ENCODE measurements around the gene DIS3L2.

Gene DIS3L2

DNA sequence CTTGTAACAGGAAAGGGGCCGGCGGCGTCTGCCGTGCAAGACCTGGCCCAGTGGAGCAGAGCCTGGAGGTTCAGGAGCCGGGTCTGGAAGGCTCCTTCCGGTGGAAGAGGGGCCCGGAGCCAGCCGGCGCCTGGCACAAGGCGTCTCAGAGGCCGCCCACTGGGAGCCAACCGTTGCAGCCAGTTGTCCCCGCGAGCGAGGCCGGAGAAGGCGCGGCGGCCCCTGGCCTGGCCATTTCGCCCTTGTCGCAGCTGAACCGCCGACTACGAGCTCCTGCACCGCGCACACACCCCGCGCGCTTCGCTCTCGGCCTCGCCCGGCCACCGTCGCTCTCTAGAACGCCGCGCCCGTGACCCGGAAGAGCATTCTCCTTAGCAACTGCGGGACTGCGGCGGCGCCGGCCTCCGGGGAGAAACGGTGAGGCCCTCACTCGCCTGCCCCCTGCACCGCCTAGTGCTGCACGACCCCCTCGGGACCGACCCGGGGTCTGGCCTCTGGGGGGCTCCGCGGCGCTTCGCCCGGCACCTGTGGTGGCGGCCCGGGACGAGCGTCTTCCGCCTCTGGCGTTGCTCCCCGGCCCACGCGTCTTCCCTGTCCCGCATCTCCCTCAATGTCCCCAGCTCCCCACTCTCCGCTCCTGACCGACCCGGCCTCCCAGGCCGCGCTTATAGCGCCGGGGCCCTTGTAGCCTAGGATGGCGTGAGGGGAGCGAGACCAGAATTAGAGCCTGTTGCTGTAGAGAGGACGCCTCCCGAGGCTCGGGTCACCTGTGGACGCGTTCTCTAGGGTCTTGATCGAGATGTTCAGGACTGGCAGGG, at the start of gene DIS3L2:
Gene DIS3L2, plus strand, starts transcription at position 365 of the 818 bp plus-strand sequence. CDS start 53,215 bp downstream, outside the sequence.
- Histone ChIP-seq H3K4me3 (ENCODE audit: severe bottlenecking) (peak within 1 kb of the TSS; percentile 83), H3K4me1 (ENCODE audit: insufficient read depth, poor library complexity, severe bottlenecking) (peaks cover 8% of the 10 kb centered on the region), H3K27ac (ENCODE audit: poor library complexity, severe bottlenecking) (peak within 1 kb of the TSS; percentile 45), H3K9me3 (ENCODE audit: severe bottlenecking) (no peaks in the 10 kb centered on the region), H3K36me3 (ENCODE audit: low read depth) (no peaks in the 10 kb centered on the region), H3K27me3 (ENCODE audit: insufficient read depth, poor library complexity, severe bottlenecking) (no peaks in the 10 kb centered on the region)
- TF ChIP-seq, protein P1, sequence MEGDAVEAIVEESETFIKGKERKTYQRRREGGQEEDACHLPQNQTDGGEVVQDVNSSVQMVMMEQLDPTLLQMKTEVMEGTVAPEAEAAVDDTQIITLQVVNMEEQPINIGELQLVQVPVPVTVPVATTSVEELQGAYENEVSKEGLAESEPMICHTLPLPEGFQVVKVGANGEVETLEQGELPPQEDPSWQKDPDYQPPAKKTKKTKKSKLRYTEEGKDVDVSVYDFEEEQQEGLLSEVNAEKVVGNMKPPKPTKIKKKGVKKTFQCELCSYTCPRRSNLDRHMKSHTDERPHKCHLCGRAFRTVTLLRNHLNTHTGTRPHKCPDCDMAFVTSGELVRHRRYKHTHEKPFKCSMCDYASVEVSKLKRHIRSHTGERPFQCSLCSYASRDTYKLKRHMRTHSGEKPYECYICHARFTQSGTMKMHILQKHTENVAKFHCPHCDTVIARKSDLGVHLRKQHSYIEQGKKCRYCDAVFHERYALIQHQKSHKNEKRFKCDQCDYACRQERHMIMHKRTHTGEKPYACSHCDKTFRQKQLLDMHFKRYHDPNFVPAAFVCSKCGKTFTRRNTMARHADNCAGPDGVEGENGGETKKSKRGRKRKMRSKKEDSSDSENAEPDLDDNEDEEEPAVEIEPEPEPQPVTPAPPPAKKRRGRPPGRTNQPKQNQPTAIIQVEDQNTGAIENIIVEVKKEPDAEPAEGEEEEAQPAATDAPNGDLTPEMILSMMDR (IDR thresholded peaks at IDR 0.05; ENCODE audit: poor library complexity, severe bottlenecking) = no peak
- ATAC-seq (ENCODE audit: low read depth) (peak; percentile 93), DNase-seq (ENCODE audit: low spot score) (peak; percentile 71)

DNA sequence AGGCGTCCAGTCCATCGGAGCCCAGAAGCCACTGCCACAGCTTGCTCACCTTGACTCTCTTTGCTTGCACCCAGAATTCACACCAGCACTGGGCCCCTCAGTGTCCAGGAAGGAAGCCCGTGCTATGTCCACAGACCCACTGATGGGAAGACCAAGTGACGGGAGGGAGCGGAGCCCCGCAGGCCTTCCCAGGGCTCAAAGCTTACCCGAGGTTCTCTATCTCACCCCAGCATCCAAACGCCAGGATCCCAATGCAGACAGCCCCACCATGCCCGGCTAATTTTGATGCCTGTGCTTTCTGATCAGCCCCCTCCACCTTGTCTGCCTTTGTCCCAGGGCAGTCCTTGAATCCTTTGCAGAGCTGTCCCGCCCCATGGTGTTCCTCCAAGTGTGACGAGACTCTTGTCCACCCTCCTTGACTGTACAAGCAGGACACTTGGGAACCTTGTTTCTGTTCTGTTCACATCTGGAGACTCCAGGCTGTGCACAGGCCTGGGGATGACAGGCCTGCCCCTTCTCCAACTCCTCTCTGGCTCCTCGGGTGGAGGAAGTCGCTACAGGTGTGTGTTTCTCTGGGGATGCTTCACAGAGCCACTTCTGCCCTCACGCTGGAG, 47.3 kb upstream of the DIS3L2 start:
- TF ChIP-seq, protein P1 (IDR thresholded peaks at IDR 0.05; ENCODE audit: poor library complexity, severe bottlenecking) = no peak
- H3K4me1 ChIP-seq (ENCODE audit: insufficient read depth, poor library complexity, severe bottlenecking) = no peaks in the 10 kb centered on the region
- ATAC-seq (ENCODE audit: low read depth) = no peak
- no peaks in the 10 kb centered on the region for H3K27me3 ChIP-seq (ENCODE audit: insufficient read depth, poor library complexity, severe bottlenecking)
- H3K36me3 ChIP-seq (ENCODE audit: low read depth) = no peaks in the 10 kb centered on the region
- no peak overlapping the region for H3K4me3 ChIP-seq (ENCODE audit: severe bottlenecking)
- no peaks in the 10 kb centered on the region for H3K9me3 ChIP-seq (ENCODE audit: severe bottlenecking)
- DNase-seq (ENCODE audit: low spot score) = no peak
- H3K27ac ChIP-seq (ENCODE audit: poor library complexity, severe bottlenecking) = no peak overlapping the region

DNA sequence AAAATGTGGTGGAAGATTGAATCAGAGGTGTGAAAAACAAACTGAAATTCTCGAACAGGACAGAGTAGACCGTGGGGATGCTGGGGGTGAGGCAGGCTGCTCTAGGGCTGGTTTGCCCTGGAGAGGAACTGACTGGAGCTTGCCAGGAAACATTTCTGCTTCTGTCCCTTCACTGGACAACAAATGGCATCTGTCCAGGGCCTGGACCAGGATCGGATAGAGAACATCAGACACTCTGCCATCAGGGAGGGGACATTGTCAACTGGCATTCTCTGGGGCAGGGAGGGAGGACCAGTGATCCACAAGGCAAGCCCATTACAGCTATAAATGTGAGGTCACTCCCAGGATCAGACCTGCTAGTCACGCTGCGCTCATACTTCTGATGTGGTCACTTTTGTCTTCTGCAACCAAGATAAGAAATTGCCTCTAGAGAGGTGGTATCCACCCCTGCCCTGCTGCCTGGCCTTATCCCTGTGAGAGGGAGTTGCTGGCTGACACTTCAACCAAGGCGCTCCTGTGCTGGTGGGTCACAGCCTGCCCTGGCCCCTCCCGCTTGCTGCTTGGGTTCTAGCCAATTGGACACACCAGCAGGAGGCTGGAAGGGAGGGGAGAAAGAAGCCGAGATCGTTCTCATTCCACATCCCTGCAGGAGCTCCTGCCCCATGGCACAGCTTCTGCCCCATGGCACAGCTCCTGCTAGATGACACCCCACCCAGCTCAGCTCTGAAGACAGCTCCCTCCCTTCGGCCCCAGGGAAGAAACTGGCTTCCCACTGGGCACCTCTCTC, 44.0 kb upstream of the DIS3L2 start:
- peaks cover 7% of the 10 kb centered on the region for H3K27me3 ChIP-seq (ENCODE audit: insufficient read depth, poor library complexity, severe bottlenecking)
- DNase-seq (ENCODE audit: low spot score) = no peak
- no peaks in the 10 kb centered on the region for H3K36me3 ChIP-seq (ENCODE audit: low read depth)
- no peak for ATAC-seq (ENCODE audit: low read depth)
- no peaks in the 10 kb centered on the region for H3K9me3 ChIP-seq (ENCODE audit: severe bottlenecking)
- H3K27ac ChIP-seq (ENCODE audit: poor library complexity, severe bottlenecking) = no peak overlapping the region
- H3K4me1 ChIP-seq (ENCODE audit: insufficient read depth, poor library complexity, severe bottlenecking) = no peaks in the 10 kb centered on the region
- TF ChIP-seq, protein P1 (IDR thresholded peaks at IDR 0.05; ENCODE audit: poor library complexity, severe bottlenecking) = no peak
- H3K4me3 ChIP-seq (ENCODE audit: severe bottlenecking) = no peak overlapping the region

DNA sequence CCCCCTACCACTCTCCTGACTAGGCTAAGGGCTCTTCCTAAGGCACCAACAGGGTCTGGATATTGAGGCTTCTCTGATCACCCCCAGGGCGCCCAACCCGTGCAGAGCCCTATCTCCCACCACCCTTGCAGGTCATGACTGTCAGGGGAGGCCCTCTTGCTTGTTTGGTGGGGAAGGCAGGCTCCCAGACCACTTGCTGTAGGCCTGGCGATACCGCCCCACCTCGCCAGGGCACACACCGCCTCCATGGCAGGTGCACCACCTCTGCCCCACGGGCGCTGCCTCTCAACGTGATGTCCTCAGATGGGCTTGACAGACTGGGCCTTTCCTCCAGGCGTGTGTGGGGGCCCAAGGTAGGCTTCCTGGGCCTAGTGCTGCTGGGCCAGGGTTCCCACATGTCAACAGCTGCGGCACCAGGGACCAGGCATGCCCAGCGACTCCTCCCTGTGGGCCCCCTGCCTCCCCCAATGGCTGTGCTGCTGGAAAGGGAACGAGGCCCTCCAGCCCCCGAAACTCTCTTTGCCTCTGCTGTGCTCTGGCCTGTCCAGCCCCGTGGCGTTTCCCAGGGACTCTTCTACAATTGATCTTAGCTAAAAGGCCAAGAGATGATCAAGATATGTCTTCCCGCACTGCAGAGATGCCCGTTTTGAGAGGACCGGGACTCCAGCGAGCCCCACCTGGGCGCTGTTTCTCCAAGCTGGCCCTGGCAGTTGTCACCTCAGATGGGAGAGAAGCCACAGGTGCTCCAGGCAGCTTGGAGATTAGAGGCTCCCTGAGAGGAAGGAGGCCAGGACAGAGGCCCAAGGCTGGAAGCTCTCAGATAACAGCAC, 42.8 kb upstream of the DIS3L2 start:
- ATAC-seq (ENCODE audit: low read depth) = no peak
- peak; percentile 49 for DNase-seq (ENCODE audit: low spot score)
- Histone ChIP-seq H3K36me3 (ENCODE audit: low read depth) (no peaks in the 10 kb centered on the region), H3K27ac (ENCODE audit: poor library complexity, severe bottlenecking) (no peak overlapping the region), H3K4me3 (ENCODE audit: severe bottlenecking) (no peak overlapping the region), H3K9me3 (ENCODE audit: severe bottlenecking) (no peaks in the 10 kb centered on the region), H3K27me3 (ENCODE audit: insufficient read depth, poor library complexity, severe bottlenecking) (peaks cover 19% of the 10 kb centered on the region), H3K4me1 (ENCODE audit: insufficient read depth, poor library complexity, severe bottlenecking) (no peaks in the 10 kb centered on the region)
- TF ChIP-seq, protein P1 (IDR thresholded peaks at IDR 0.05; ENCODE audit: poor library complexity, severe bottlenecking) = no peak
